Activated CD8-positive, alpha-beta memory T cell treated with anti-CD3 and anti-CD28 coated beads for 36 hours (primary cell): ENCODE data around the gene LIN37. TPM values are rescaled to one million over a fixed set of nuclear protein-coding genes. Genes with fewer than 3 reads are reported as not detected.

Experiments
- CTCF ChIA-PET: fragments of 350-600 bp; sonication (Branson Sonifier 250); formaldehyde crosslinking; loops from one replicate; lab custom pipeline; 2021; ENCODE audit warnings: antibody characterized with exemption; lab: Charles Lee
- POLR2A ChIA-PET: fragments of 350-600 bp; sonication (Branson Sonifier 250); formaldehyde crosslinking; loops from one replicate; lab custom pipeline; 2021; ENCODE audit warnings: antibody characterized with exemption; lab: Charles Lee
- total RNA-seq, 2 experiments: library from RNA; stranded (reverse); gene quantifications; one replicate each; pipeline ENCODE4 v1.2.3, GENCODE V29; 2021

The LIN37 gene
- total RNA-seq, 2 experiments from 2014 or later = 7.3 to 10.5 TPM

DNA sequence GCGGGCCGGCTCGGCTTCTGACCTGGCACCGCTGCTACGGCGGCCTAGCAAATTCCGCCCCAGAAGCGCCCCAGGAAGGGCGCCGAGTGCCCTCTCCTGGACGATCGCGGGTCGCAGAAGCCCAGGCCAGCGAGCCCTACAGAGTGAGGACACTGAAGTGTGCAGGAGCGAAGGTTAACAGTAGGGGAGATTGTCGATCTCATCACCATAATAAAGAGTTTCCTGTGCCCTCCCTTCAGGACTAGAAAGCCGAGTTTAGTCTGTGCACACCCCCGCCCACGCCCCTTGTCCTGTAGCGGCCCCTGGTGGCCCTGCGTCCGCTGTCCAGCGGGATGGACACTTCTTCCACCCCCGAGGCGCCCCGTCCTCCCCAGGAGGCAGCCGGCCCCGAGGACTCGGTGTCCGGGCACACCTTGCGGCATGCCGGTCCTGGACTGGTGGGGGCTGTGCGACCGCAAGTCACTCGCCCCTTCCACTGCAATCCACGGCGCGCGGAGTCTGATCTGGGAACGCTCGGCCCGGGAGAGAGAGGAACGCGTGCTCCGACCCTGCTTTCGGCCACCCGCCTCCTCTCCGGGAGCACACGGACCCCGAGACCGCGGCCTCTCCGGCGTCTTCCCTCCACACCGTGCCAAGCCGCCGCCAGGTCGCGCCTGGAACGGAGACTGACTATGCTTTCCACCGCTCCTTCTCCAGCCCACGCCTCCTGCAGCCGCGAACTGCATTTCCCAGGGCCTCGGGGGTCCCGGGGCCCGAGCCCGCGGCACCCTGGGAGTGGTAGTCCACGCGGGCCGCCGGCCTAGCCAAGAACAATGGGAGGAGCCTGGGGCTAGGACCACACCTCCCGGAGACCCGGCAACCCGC is 31.3 kb upstream of the LIN37 start:
- ChIA-PET POLR2A (interaction anchor here (1.8 kb wide), 1 partner anchor 69 kb away, joined by 4 read pairs; the partner anchor contains the start of gene COX6B1), CTCF (interaction anchor here (2.1 kb wide), 1 partner anchor 23 kb away, joined by 7 read pairs; no protein-coding TSS in a partner anchor)

DNA sequence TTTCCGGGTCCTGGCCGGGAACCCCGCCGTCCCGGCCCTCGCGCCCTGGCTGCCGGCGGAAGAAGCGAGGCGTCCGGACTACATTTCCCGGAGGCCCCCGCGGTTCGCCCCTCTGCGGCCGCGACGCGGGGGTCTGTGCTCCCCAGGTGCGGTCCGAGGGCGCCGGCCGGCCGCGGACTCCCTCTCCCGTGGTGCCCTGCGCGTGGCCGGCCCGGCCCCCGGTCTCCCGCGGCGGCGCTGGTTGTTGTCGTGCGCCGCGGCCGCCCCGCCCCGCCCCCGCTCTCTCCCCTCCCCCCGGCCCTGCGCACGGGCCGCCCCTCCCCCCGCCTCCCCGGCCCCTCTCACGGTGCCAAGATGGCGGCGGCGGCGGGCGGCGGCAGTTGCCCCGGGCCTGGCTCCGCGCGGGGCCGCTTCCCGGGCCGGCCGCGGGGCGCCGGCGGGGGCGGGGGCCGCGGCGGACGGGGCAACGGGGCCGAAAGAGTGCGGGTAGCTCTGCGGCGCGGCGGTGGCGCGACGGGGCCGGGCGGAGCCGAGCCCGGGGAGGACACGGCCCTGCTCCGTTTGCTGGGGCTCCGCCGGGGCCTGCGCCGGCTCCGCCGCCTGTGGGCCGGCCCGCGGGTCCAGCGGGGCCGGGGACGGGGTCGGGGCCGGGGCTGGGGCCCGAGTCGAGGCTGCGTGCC is 30.6 kb upstream of the LIN37 start, which contains the start of gene KMT2B:
Gene KMT2B, plus strand, starts transcription at position 339 of the 680 bp plus-strand sequence. Its CDS starts 16 bp downstream, at position 355.
- ChIA-PET CTCF (interaction anchor here (1.1 to 2.1 kb wide), 2 partner anchors 16 to 22 kb away, joined by 5 to 7 read pairs; no protein-coding TSS in a partner anchor), POLR2A (interaction anchor here (1.4 to 1.8 kb wide), 4 partner anchors 19 to 70 kb away, joined by 4 to 11 read pairs (median 5); partner anchors contain the start of genes COX6B1, PSENEN and U2AF1L4)

DNA sequence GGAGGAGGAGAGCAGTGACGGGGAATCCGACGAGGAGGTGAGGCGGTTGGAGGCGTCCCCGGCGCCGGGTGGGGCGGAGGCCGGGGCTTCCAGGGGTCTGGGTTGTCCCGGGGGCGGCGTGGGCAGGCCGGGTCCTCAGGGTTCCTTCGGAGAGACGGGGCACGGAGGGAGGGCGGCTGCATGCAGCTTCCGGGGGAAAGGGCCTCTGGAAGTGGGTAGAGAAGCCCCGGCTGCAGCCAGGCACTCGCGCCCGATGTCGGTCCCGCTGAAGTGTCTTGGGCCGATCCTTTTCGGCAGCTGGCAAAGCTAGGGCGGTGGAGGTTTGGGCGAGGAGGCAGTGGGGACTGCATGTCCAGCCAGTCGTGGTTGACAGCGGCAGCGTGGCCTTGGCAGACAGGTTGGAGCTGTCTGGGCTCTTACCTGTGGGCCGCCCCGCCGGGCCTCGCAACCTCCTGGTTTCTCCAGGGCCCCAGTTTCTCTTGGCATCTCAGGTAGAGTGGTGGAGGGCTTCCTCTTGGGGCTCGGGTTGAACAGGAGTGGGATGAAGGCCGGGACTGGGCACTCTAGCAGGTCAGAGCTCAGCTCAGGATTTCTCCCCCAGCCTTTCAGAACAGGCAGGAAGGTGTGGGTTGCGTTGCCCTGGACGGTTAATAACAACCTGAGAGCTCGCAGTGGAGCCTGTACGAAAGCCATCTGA is 29.9 kb upstream of the LIN37 start:
- ChIA-PET CTCF (interaction anchor here (1.1 to 2.5 kb wide), 4 partner anchors 17 to 101 kb away, joined by 5 to 11 read pairs (median 6); no protein-coding TSS in a partner anchor), POLR2A (interaction anchor here (0.5 to 1.8 kb wide), 10 partner anchors 8 to 180 kb away, joined by 3 to 11 read pairs (median 4); partner anchors contain the start of genes COX6B1, PSENEN and U2AF1L4)

DNA sequence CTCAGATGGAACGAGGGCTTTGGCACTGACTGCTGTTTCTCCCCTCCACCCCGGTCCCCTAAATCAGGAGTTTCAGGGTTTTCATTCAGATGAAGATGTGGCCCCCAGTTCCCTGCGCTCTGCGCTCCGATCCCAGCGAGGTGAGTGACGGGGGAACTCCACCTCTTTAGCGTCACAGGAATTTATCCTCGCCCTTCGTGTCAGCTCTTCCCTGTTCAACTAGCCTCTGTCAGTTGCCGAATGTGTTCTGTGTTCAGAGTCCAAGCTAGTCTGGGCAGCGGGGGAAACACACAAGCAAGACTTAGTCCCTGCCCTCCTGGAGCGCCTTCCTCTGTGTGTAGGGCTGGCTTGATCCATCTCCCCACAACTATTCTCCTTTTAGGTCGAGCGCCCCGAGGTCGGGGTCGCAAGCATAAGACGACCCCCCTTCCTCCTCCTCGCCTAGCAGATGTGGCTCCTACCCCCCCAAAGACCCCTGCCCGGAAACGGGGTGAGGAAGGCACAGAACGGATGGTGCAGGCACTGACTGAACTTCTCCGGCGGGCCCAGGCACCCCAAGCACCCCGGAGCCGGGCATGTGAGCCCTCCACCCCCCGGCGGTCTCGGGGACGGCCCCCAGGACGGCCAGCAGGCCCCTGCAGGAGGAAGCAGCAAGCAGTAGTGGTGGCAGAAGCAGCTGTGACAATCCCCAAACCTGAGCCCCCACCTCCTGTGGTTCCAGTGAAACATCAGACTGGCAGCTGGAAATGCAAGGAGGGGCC is 28.8 kb upstream of the LIN37 start:
- ChIA-PET CTCF (interaction anchor here (1.1 to 2.5 kb wide), 5 partner anchors 18 to 100 kb away, joined by 5 to 11 read pairs (median 5); no protein-coding TSS in a partner anchor), POLR2A (interaction anchor here (0.5 to 2.8 kb wide), 10 partner anchors 10 to 71 kb away, joined by 3 to 11 read pairs (median 5); partner anchors contain the start of genes COX6B1, PSENEN and U2AF1L4)

DNA sequence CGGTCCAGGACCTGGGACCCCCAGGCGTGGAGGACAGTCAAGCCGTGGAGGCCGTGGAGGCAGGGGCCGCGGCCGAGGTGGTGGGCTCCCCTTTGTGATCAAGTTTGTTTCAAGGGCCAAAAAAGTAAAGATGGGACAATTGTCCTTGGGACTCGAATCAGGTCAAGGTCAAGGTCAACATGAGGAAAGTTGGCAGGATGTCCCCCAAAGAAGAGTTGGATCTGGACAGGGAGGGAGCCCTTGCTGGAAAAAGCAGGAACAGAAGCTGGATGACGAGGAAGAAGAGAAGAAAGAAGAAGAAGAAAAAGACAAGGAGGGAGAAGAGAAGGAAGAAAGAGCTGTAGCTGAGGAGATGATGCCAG is 28.2 kb upstream of the LIN37 start:
- ChIA-PET CTCF (interaction anchor here (0.8 to 2.5 kb wide), 3 partner anchors 21 to 100 kb away, joined by 5 to 11 read pairs (median 6); no protein-coding TSS in a partner anchor), POLR2A (interaction anchor here (0.6 to 2.8 kb wide), 2 partner anchors 13 to 20 kb away, joined by 3 to 10 read pairs; no protein-coding TSS in a partner anchor)

DNA sequence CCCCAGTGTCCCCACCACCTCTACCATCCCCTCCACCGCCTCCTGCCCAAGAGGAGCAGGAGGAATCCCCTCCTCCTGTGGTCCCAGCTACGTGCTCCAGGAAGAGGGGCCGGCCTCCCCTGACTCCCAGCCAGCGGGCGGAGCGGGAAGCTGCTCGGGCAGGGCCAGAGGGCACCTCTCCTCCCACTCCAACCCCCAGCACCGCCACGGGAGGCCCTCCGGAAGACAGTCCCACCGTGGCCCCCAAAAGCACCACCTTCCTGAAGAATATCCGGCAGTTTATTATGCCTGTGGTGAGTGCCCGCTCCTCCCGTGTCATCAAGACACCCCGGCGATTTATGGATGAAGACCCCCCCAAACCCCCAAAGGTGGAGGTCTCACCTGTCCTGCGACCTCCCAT is 27.7 kb upstream of the LIN37 start:
- POLR2A ChIA-PET = interaction anchor here (0.6 to 2.8 kb wide), 3 partner anchors 12 to 19 kb away, joined by 3 to 10 read pairs (median 4); no protein-coding TSS in a partner anchor
- CTCF ChIA-PET = interaction anchor here (0.8 to 2.5 kb wide), 3 partner anchors 20 to 99 kb away, joined by 5 to 11 read pairs (median 6); no protein-coding TSS in a partner anchor

DNA sequence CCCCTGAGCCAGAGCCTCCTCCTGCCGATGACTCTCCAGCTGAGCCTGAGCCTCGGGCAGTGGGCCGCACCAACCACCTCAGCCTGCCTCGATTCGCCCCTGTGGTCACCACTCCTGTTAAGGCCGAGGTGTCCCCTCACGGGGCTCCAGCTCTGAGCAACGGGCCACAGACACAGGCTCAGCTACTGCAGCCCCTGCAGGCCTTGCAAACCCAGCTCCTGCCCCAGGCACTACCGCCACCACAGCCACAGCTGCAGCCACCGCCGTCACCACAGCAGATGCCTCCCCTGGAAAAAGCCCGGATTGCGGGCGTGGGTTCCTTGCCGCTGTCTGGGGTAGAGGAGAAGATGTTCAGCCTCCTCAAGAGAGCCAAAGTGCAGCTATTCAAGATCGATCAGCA is 27.0 kb upstream of the LIN37 start:
- POLR2A ChIA-PET = interaction anchor here (0.6 to 2.8 kb wide), 5 partner anchors 8 to 157 kb away, joined by 3 to 10 read pairs (median 3); no protein-coding TSS in a partner anchor
- CTCF ChIA-PET = no interaction called here

DNA sequence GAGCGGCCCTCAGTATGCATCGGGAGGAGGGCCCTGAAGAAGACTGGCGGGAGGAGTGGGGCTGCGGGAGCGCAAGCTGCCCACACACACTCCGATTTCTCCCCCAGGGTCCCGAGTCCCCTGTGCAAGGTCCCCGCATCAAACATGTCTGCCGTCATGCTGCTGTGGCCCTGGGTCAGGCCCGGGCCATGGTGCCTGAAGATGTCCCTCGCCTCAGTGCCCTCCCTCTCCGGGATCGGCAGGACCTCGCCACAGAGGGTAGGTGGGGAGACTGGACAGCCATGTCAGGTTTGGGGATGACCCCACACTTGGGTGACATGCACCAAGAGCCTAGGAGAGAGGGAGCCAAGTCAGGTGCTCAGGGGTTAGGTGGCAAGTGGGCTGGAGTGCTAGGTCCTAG is 25.9 kb upstream of the LIN37 start:
- ChIA-PET POLR2A (interaction anchor here (2.8 kb wide), 1 partner anchor 17 kb away, joined by 10 read pairs; no protein-coding TSS in a partner anchor), CTCF (no interaction called here)

DNA sequence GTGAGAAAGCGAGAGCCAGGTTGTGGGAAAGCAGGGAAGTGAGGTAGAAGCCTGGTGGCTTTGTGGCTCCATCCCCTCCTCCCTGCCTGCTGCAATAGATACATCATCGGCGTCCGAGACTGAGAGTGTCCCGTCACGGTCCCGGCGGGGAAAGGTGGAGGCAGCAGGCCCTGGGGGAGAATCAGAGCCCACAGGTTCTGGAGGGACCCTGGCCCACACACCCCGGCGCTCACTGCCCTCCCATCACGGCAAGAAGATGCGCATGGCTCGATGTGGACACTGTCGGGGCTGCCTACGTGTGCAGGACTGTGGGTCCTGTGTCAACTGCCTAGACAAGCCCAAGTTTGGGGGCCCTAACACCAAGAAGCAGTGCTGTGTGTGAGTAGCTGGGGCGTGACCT is 25.5 kb upstream of the LIN37 start:
- CTCF ChIA-PET = interaction anchor here (0.6 to 1.1 kb wide), 2 partner anchors 17 to 98 kb away, joined by 4 to 5 read pairs; no protein-coding TSS in a partner anchor
- POLR2A ChIA-PET = interaction anchor here (1.3 kb wide), 1 partner anchor 15 kb away, joined by 5 read pairs; no protein-coding TSS in a partner anchor

DNA sequence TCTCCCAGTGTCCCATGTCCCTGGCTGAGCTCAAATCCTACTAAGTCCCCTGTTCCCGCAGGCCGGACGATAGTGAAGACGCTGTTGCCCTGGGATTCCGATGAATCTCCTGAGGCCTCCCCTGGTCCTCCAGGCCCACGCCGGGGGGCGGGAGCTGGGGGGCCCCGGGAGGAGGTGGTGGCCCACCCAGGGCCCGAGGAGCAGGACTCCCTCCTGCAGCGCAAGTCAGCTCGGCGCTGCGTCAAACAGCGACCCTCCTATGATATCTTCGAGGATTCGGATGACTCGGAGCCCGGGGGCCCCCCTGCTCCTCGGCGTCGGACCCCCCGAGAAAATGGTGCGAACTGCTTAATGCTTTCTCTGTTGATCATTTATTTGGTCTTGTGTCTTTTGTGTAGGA is 24.7 kb upstream of the LIN37 start:
- POLR2A ChIA-PET = interaction anchor here (1.3 kb wide), 1 partner anchor 14 kb away, joined by 5 read pairs; no protein-coding TSS in a partner anchor
- CTCF ChIA-PET = interaction anchor here (0.6 to 1.3 kb wide), 3 partner anchors 16 to 97 kb away, joined by 4 to 8 read pairs (median 5); no protein-coding TSS in a partner anchor

DNA sequence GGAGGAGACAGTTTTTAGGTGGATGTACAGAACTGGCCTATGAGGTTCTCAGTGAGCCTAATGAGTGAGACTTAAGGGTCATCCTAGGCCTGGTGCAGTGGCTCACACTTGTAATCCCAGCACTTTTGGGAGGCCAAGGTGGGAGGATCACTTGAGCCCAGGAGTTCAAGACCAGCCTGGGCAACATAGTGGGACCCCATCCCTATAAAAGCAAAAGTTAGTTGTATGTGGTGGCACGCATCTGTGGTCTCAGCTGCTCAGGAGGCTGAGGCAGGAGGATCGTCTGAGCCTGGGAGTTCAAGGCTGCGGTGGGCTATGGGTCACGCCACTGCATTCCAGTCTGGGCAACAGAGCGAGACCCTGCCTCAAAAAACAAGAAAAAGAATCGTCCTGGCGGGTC is 24.2 kb upstream of the LIN37 start:
- ChIA-PET POLR2A (interaction anchor here (1.3 kb wide), 1 partner anchor 13 kb away, joined by 5 read pairs; no protein-coding TSS in a partner anchor), CTCF (interaction anchor here (1.3 kb wide), 1 partner anchor 20 kb away, joined by 8 read pairs; no protein-coding TSS in a partner anchor)

DNA sequence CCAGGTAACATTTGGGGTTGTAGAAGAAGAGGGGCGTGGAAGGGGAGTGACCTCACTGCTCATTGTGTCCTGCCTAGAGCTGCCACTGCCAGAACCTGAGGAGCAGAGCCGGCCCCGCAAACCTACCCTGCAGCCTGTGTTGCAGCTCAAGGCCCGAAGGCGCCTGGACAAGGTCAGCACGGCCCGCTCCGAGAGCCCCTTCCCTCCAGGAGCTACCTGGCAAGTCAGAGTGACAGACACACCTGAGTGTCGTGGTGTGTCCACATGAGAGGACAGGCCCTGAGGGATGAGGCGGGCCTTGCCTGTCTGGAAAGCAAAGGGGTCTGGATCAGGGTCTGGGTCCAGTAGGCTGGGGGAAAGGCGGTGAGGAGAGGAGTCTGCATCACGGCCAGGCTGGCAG is 23.8 kb upstream of the LIN37 start:
- ChIA-PET CTCF (interaction anchor here (1.3 kb wide), 1 partner anchor 19 kb away, joined by 8 read pairs; no protein-coding TSS in a partner anchor), POLR2A (no interaction called here)

DNA sequence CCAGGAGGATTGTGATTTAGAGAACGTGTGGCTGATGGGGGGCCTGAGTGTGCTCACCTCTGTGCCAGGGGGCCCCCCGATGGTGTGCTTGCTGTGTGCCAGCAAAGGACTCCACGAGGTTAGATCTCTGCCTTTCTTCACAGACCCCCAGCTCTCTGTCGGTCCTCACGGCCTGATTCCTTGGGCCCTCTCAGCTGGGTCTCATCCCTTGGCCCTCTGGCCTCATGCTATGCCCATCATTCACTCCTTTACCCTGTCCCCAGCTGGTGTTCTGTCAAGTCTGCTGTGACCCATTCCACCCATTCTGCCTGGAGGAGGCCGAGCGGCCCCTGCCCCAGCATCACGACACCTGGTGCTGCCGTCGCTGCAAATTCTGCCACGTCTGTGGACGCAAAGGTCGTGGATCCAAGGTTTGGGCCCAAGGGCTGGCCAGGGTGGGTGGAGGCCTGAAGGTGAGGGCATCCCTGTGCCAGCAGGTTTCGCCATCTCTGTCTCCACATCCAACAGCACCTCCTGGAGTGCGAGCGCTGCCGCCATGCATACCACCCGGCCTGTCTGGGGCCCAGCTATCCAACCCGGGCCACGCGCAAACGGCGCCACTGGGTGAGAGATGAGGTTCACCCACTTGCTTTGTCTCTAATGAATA is 23.0 kb upstream of the LIN37 start:
- ChIA-PET CTCF (no interaction called here), POLR2A (interaction anchor here (1.4 kb wide), 1 partner anchor 15 kb away, joined by 4 read pairs; no protein-coding TSS in a partner anchor)

DNA sequence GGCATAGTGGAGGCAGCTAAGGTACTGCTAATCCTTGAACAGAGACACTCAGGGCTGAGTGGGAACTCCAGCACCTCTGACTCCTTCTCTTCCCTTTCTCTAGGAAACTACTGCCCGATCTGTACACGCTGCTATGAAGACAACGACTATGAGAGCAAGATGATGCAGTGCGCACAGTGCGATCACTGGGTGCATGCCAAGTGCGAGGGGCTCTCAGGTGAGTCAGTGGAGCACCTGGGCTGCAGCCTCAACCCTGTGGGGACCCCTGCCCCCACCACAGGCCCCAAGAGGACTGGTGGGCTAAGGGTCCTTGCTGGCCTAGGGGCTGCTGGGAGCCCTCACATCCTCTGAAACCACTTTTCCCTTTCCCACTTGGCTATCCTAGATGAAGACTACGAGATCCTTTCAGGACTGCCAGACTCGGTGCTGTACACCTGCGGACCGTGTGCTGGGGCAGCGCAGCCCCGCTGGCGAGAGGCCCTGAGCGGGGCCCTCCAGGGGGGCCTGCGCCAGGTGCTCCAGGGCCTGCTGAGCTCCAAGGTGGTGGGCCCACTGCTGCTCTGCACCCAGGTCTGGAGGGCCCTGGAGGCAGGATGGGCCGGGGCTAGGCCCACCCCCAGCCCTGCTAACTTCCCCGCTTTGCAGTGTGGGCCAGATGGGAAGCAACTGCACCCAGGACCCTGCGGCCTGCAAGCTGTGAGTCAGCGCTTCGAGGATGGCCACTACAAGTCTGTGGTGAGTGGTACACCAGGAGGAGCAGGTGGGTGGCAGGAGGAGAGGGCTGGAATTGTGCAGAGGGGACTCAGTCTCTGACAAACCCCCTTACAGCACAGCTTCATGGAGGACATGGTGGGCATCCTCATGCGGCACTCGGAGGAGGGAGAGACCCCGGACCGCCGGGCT is 21.1 kb upstream of the LIN37 start:
- POLR2A ChIA-PET = interaction anchor here (2.3 kb wide), 1 partner anchor 10 kb away, joined by 18 read pairs; no protein-coding TSS in a partner anchor
- CTCF ChIA-PET = interaction anchor here (1.2 to 1.9 kb wide), 3 partner anchors 15 to 35 kb away, joined by 3 to 8 read pairs (median 5); partner anchors contain the start of gene IGFLR1
